OCI-LY7 (cell line): Measurements from ENCODE around the gene HAPLN3.

Experiments used
- CTCF ChIP-seq: fragments of 200-600 bp; sonication (generic); conservative IDR thresholded peaks from 2 replicates; pipeline ENCODE4 v1.5.1; 2014; ENCODE audit warnings: mild to moderate bottlenecking, antibody characterized with exemption, low read length, moderate library complexity, mixed read lengths
- EZH2phosphoT487 ChIP-seq: fragments of 200-600 bp; sonication (generic); IDR thresholded peaks from 2 replicates; pipeline ENCODE4 v1.6.1; 2018; ENCODE audit warnings: low read depth, borderline replicate concordance, mild to moderate bottlenecking, mixed run types, antibody characterized with exemption, low read length, moderate library complexity, mixed read lengths

GRCh38 chr15:88908123-88908522, 12.8 kb upstream of the HAPLN3 start:
- TF ChIP-seq CTCF = no peak
- TF ChIP-seq EZH2phosphoT487 = no peak
